ENCODE data around the gene ZBTB11.
"Not testable (repeated sequence)": the region's sequence is repeated elsewhere in the genome, so short reads cannot be mapped to it uniquely, and the experiment has no call there.

ZBTB11 gene

GRCh38 chr3:101691685-101692671 lies 15.0 kb upstream of the ZBTB11 start:
- DNase-seq (ENCODE audit: low read depth in 3 of 3), result not testable (repeated sequence)

DNA sequence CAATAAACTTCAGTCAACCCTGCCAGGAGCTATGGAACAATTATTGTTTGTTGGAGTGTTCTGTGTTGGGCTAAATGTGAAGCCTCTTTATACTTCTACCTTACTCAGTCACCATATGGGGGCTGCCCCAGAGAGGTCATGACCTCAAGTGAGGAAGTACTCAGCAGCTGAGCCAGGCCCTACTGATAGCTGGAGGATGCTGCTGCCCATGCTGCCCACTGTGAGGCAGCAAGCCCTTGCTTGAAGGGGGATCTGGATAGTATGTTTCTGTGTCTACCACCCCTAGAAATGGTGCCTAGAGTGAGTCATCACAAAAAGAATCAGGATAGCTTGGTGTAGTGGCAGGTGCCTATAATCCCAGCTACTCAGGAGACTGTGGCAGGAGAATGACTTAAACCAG lies 14.0 kb upstream of the ZBTB11 start:
- DNase-seq (ENCODE audit: low read depth in 3 of 3), result no peak

DNA sequence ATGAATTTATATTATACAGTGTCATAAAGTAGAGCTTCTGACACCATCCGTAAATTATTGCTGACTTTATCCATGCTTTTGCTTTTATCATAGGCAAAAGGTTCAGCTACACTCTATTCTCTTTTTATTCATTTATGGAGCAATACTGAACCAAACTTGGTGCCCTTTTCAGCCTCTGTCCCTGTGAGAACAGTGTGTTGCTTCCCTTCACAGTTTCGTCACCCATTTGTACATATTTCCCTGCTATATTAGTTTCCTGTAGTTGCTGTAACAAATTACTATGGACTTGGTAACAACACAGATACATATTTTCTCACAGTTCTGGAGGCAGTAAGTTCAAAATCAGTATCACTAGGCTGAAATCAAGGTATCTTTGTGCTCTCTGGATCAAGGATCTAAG lies 12.4 kb upstream of the ZBTB11 start:
- DNase-seq (ENCODE audit: low read depth in 3 of 3), result no peak

DNA sequence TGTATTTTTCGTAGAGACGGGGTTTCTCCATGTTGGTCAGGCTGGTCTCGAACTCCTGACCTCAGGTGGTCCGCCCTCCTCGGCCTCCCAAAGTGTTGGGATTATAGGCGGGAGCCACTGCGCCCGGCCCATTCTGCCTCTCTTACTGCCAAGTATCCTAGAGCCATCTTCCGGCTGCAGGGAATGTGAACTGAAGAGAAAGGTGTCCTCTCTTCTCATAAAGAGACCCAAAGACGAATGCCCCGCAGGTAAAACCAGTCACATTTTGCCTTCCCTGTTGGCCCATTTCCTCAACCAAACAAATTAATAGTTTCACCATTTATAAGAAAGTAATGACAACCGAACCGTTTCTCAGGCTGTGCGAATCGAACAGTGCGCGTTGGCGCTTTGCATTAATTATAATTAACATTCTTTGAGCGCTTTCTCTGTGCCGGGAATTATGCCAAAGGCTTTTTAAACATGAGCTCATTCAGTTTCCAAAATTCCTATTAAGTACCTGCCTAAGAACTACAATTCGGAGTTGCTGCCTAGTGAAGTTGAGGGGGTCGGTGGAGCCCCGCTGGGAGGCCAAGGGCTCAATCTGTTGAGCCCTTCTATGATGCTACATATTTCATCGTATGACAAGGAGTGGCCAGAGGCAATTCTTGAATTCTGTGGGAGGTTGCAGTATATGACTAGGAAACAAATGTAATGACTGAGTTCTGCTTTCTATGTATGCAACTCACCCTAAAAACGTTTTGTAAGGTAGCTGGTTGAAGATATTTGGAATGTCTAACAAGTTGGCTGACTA lies 10.4 kb upstream of the ZBTB11 start:
- DNase-seq (ENCODE audit: low read depth in 3 of 3), result no peak

- DNase-seq (ENCODE audit: low read depth in 3 of 3), result no peak
Observed at GRCh38 chr3:101685870-101686307, 9.0 kb upstream of the ZBTB11 start.

DNA sequence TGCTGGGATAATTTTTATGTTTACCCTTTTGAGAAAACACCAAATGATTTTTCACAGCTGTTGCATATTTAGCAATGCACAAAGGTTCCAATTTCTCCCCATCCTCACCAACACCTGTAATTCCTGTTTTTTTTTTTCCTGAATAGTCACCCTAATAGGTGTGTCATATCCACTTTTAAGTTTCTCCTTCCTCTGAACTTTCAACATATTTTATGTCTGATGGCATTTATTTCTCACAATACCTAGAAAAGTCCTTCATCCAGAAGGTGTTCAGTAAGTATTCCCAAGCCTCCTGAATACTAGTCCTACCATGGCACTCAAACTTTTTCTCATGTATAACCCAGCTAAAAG lies 8.1 kb upstream of the ZBTB11 start:
- DNase-seq (ENCODE audit: low read depth in 3 of 3), result no peak

DNA sequence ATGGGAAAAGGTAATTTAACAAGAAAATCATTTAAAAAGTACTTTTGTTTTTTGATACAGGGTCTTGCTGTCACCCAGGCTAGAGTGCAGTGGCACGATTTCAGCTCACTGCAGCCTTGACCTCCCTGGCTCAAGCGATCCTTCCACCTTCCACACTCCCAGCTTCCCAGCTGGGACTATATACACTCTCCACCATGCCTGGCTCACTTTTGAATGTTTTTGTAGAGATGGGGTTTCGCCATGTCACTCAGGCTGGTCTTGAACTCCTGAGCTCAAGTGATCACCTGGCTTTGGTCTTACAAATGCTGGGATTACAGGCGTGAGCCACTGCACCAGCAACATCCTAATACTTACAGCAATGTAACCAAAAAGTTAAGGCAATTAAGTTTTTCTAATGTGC lies 3.5 kb upstream of the ZBTB11 start:
- DNase-seq (ENCODE audit: low read depth in 3 of 3), result no peak

DNA sequence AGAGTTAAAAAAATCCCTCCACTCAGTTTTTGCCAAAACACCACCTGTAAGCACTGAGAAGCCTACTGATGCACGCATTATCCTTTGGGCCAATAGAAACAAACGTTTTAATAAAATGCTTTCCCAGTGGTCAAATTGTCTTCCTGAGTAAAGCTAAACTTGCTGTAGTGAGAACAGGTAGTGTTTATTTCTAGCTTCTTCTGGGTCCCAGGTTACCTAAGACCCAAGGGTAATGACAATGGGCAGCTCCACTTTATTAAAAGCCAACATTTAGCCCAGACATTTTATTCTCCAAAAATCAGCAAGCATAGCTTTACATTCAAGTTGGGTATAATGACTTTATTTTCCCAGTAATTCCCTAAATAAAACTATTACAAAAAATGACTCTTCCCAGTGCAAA lies 1.9 kb upstream of the ZBTB11 start:
- not testable (repeated sequence) for DNase-seq (ENCODE audit: low read depth in 3 of 3)

- DNase-seq (ENCODE audit: low read depth in 3 of 3), result no peak
Observed at GRCh38 chr3:101677436-101678286, 729 bp upstream of the ZBTB11 start.

- peak; percentile 91 to 95 (median 93) for DNase-seq (ENCODE audit: low read depth in 3 of 3)
Observed at GRCh38 chr3:101676216-101676764, 642 bp downstream of the ZBTB11 start.

DNA sequence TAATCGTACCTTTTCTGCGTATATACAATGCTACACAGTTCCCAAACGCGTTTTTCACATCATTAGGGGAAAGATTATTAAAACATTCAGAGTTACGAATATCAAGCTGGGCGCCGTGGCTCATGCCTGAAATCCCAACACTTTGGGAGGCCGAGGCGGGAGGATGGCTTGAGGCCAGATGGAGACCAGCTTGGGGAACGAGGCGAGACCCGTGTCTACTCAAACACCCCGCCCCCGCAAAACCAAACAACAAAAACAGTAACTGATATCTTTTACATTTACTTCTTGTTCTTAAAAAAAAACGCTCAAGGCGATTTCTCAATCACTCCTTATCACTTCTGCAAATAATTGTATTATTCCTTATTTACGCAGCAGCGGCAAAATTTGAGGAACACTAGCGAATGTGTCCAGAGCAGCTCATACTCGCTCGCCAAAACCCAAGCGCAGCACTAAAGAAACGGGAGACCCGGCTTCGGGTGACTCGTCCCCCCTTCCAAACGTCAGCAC lies 1.2 kb downstream of the ZBTB11 start:
- no peak for DNase-seq (ENCODE audit: low read depth in 3 of 3)

- DNase-seq (ENCODE audit: low read depth in 3 of 3), result no peak
Observed at GRCh38 chr3:101674518-101674917, 2.4 kb downstream of the ZBTB11 start.

- DNase-seq (ENCODE audit: low read depth in 3 of 3), result no peak
Observed at GRCh38 chr3:101673953-101674352, 3.0 kb downstream of the ZBTB11 start.

GRCh38 chr3:101671014-101671413 lies 5.9 kb downstream of the ZBTB11 start:
- DNase-seq (ENCODE audit: low read depth in 3 of 3), result no peak

DNA sequence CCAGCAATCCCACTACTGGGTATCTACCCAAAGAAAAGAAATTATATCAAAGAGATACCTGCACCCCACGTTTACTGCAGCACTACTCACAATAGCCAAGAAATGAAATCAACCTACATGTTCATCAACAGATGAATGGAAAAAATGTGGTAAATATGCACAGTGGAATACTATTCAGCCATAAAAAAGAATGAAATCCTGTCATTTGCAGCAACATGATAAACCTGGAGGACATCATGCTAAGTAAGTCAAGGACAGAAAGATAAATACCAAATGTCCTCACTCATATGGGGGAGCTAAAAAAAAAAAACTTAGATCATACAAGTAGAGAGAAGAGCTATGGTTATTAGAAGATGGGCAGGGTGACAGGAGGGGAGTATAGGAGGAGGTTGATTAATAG lies 9.1 kb downstream of the ZBTB11 start:
- no peak for DNase-seq (ENCODE audit: low read depth in 3 of 3)

DNA sequence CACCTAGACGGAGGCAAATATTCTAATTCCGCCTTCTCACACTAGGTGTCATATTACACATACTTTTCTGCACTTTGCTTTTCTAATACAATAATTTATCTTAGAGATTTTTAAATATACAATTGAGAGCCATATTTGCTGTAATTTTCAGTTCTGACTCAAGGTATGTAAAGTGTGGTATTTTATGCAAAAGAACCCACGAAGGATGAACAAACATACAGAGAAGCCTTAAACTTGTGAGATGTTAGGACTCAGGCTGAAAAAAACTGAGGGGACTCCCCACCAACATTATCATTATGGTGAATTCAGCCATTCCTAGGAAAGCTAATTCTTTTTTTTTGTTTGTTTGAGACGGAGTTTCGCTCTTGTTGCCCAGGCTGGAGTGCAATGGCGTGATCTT lies 9.6 kb downstream of the ZBTB11 start:
- no peak for DNase-seq (ENCODE audit: low read depth in 3 of 3)

DNA sequence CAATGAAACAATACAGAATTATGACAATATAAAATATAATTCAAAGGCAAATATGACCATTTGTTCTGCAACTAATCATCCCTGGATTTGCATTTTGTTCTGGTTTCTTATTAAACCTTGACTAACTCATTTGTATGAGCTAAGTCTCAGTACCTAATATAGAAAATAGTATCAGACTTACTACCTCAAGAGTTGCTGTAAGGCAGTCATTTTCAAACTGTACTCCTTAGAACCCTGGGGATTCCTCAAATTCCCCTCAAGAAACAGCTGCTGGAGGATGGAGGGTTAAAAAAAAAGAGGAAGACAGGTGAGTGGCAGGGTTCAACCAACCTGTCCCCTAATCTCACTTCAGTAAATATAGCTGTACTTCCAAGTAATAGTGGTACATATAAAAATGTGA lies 11.1 kb downstream of the ZBTB11 start:
- no peak for DNase-seq (ENCODE audit: low read depth in 3 of 3)

DNA sequence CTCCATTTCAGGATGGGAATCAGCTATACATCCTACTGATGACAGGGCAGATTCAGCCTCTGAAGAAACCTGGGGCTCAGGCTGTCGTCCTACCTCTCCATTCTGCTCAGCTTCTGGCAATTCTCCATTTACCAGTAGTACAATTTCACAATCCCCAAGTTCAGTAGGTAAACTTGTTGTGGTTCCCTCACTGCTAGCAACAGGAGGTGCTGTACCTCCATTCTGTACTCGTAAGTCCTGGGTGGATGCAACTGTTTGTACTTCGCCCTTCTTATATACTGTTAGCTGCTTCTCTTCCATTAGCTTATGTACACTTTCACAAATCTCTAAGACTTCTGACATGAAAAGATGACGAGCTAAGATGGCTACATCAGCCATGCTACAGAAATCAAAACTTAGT lies 11.6 kb downstream of the ZBTB11 start:
- DNase-seq (ENCODE audit: low read depth in 3 of 3), result no peak

GRCh38 chr3:101660714-101661113 lies 16.2 kb downstream of the ZBTB11 start:
- DNase-seq (ENCODE audit: low read depth in 3 of 3), result no peak

DNA sequence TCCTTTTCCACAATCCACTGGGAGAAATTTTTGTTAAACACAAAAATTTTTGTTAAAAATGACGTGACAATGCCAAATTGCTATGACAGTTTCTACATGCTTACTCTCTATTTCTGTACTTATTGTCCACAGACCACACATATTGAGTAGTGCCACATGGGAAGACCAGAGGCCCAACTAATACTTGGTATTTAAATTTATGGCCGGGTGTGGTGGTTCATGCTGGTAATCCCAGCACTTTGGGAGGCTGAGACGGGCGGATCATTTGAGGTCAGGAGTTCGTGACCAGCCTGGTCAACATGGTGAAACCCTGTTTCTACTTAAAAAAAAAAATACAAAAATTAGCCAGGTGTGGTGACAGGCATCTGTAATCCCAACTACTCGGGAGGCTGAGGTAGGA lies 20.3 kb downstream of the ZBTB11 start:
- DNase-seq (ENCODE audit: low read depth in 3 of 3), result no peak

DNA sequence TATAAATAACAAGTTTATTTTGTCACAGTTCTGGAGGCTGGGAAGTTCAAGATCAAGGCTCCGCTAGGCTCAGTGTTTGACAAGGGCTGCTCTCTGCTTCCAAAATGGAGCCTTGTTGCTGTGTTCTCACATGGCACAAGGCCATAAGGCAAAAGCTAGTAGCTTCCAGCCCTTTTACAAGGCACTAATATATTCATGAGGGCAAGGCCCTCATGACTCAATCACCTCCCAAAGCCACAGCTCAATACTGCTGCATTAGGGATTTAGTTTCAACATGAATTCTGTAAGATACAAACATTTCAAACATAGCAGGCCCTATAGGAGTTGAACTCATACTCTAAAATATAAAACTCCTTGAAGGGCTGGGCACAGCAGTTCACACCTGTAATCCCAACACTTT lies 30.2 kb downstream of the ZBTB11 start:
- DNase-seq (ENCODE audit: low read depth in 3 of 3), result no peak
